GM13976 (cell line): ENCODE data around the gene PAGE2.
"Not testable (repeated sequence)": the region's sequence is repeated elsewhere in the genome, so short reads cannot be mapped to it uniquely, and the experiment has no call there.

Source experiments
- DNase-seq: peaks from one replicate; pipeline ENCODE4 v3.0.0; 2012; ENCODE audit warnings: low spot score
- in situ Hi-C: fragments of 300-500 bp; cut with MboI; formaldehyde crosslinking; loops from one replicate; pipeline ENCODE4 v1.12.0; 2022; ENCODE audit warnings: low sequenced_read_pairs, mixed read lengths, inconsistent platforms; ENCODE audit not compliant: unreplicated experiment
- TF ChIP-seq, protein P1 (sequence below): IDR thresholded peaks from 2 replicates; pipeline ENCODE4 v1.5.1; 2012; ENCODE audit warnings: borderline replicate concordance, mild to moderate bottlenecking; ENCODE audit not compliant: insufficient read depth; ENCODE audit errors: extremely low read depth, missing control alignments, control extremely low read depth

The PAGE2 gene

DNA sequence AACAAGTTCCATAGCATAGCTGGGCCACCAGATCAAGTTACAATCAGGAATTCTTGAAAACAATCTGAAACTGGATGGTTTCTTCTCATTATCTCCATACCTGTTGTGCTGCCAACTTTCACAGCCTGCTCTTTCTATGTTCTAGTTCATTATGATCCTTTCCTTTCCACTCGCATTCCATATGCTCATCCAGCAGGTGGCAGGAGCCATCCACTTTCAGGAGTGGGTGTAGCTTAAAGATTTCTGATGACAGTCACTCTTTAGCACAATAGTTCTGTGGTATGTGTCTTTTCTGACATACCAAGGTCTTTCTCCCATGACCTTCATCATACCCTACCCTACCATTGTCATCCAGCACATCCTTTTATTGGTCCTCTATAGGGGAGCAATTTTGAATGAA, 46.4 kb downstream of the PAGE2 start:
- no peak for DNase-seq
- in situ Hi-C loops, result no loop called here
- TF ChIP-seq, protein P1, sequence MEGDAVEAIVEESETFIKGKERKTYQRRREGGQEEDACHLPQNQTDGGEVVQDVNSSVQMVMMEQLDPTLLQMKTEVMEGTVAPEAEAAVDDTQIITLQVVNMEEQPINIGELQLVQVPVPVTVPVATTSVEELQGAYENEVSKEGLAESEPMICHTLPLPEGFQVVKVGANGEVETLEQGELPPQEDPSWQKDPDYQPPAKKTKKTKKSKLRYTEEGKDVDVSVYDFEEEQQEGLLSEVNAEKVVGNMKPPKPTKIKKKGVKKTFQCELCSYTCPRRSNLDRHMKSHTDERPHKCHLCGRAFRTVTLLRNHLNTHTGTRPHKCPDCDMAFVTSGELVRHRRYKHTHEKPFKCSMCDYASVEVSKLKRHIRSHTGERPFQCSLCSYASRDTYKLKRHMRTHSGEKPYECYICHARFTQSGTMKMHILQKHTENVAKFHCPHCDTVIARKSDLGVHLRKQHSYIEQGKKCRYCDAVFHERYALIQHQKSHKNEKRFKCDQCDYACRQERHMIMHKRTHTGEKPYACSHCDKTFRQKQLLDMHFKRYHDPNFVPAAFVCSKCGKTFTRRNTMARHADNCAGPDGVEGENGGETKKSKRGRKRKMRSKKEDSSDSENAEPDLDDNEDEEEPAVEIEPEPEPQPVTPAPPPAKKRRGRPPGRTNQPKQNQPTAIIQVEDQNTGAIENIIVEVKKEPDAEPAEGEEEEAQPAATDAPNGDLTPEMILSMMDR, result peak; percentile 28

DNA sequence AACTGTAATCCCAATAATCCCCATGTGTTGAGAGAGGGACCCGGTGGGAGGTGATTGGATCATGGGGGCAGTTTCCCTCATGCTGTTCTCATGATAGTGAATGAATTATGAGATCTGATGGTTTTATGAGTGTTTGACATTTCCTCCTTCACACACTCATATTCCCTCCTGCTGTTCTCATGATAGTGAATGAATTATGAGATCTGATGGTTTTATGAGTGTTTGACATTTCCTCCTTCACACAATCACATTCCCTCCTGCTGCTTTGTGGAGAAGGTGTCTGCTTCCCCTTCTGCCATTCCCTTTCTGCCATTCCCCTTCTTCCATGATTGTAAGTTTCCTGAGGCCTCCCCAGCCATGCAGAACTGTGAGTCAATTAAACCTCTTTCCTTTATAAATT, 52.0 kb downstream of the PAGE2 start:
- DNase-seq, in situ Hi-C loops: not testable (repeated sequence)
